GM19397 (cell line): ENCODE data around the gene DAB1.

Experiments used
- ATAC-seq: cut with Tn5 transposase; IDR thresholded peaks from one replicate; pipeline ENCODE4 v1.9.1; 2021; ENCODE audit warnings: mild to moderate bottlenecking, moderate library complexity; ENCODE audit not compliant: unreplicated experiment

Gene DAB1

DNA sequence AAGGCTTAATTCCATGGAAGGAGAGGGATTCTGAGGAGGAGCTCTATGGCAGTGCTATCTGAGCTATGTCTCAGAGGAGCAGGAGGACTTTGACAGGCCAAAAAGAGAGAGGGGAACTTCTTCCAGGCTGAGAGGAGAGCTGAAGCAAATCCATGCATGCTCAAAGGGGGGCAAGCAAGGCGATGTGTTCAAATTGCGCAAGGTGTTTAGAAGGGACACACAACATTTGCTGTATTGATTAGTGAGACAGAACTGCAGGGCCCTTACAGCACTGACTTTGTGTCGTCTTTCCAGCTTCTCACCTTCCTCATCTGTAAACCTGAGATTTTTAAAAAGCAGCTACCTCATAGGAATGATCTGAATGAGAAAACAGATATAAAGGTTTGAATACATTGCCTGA, 145.3 kb downstream of the DAB1 start:
- no peak for ATAC-seq

GRCh38 chr1:57277681-57278080, 146.2 kb downstream of the DAB1 start:
- ATAC-seq: no peak

GRCh38 chr1:57276918-57277317, 146.9 kb downstream of the DAB1 start:
- ATAC-seq: no peak

GRCh38 chr1:57272601-57273000, 151.3 kb downstream of the DAB1 start:
- ATAC-seq: no peak

DNA sequence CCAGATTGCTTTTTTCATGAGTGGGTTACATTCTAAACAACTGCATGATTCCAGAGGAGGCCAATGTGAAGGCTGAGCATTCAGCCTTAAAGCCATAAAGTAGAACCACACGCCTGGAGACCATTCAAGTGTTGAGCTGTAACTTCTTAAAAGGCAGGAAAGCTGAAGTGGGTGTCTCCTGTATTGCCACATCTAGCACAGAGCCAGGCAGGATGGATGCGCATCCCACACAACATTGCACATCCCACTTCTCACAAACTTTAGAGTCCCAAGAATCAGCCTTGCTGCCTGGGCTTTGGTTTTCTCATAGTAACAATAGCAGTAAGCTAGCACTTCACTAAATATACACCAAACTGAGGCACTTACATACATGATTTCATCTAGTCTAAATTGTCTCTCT, 151.7 kb downstream of the DAB1 start:
- ATAC-seq: no peak

GRCh38 chr1:57270927-57271698, 152.7 kb downstream of the DAB1 start:
- ATAC-seq: no peak

DNA sequence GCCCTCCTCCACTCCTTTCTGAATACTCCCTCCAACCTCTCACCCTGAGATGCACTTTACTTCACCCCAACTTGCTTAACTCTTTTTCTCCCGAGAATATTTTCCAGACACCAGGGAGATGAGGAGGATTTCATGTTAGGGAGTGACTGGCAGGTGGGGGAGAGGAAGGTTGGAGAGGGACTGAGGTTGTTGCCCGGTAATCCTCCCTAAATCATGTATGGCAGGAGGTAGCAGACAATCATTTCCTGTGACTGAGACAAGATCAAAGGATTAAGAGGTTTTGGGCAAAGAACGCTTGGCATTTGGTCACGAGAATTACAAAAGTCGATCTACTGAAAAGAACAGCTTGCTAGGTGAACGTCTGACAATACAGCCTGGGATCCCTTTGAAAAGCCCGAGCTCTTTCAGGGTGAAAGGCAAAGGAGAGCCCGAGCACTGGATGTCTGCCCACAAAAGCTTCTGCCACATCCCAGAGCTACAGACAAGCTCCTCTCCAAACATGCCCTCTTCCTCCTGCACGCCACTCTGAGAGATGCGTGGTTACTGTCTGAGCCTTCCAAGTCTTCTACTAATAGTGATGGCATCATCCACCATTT, 154.1 kb downstream of the DAB1 start:
- no peak for ATAC-seq

GRCh38 chr1:57265104-57265503, 158.8 kb downstream of the DAB1 start:
- ATAC-seq: no peak

- no peak for ATAC-seq
Measured at GRCh38 chr1:57262472-57262871, 161.4 kb downstream of the DAB1 start.

DNA sequence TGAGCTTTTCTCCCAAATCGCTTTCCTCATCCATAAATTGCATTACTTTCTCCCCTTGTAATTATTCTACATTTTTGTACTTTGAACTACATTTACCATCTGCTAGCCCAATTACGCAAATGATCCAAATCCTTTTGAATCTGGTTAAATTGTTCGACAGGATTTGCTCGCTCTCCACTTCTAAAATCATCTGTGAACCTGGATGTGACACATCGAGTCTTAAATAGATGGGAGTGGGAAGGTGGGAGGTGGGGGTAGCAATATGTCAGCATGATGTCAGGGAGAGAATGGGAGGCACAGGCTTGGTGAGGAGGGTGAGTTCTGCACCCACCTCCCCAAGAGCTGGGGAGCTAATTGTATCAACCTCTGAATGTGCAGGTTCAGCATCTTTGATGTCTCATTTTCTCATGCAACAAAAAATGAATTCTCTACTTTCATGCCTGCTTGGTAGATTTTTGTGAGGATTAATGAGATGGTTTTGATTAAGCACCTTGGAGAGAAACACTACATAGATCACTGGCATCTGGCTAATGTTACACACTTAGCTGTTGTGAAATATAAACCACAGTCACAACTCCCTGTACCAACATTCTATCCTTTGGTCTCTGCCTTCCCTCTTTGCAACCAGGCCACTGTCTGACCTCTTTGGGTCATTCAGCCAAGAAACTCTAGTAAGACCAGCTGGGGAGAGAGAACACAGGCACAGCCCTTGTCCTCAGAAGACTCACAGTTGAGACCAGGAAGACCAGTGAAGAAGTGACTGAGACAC, 165.1 kb downstream of the DAB1 start:
- no peak for ATAC-seq

GRCh38 chr1:57255945-57256344, 167.9 kb downstream of the DAB1 start:
- no peak for ATAC-seq

DNA sequence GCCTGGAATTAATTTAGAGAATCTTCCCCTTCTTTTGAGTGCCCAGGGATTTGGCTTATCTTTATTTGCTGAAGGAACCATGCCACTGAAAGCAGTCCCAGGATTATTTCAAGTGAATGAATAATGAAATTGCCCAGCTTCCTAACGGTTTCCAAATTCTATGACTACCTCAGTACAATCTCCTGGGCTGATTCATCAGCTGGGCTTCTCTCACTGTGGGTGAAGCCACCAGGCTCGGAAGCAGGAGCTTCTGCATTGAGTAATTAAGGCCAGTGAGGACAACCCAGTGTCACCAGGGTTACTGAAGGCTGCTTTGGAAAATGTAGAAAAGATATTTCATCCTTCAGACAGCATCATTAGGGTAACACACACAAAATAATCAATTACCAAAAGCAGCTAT, 169.8 kb downstream of the DAB1 start:
- no peak for ATAC-seq

GRCh38 chr1:57252597-57253294, 171.1 kb downstream of the DAB1 start:
- ATAC-seq: no peak

DNA sequence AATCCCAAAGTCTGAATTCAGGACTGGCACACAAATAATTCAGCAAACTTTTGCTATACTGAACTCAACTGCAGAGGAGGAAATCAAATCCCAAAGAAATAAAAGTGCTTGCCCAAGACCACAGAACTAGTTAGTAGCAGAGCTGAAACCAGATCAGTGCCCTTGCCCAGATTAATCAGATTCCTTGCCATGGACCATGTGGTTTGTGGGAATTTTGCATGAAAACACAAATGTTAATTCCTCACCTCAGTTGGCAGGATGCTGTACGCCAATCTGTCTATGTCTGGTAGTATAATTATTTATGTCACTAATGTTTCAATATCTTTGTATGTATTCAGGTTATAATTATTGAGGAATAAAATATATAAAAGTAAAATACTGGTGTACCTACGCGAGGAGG, 173.8 kb downstream of the DAB1 start:
- ATAC-seq: no peak

DNA sequence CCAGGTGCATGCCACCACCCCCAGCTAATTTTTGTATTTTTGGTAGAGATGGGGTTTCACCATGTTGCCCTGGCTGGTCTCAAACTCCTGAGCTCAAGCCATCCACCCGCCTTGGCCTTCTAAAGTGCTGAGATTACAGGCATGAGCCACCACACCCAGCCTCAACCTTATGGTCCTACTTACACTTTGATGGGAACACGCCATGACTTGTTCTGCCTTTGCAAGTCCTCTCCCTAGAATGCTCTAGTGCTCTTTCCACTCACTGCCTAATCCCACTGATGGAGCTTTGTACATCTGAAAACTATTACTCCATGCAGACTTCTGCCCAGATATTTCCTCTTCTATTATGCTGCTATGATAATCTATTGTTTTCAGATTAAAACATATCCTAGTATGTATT, 174.3 kb downstream of the DAB1 start:
- ATAC-seq: no peak

- ATAC-seq: no peak
Measured at GRCh38 chr1:57248830-57249229, 175.0 kb downstream of the DAB1 start.

DNA sequence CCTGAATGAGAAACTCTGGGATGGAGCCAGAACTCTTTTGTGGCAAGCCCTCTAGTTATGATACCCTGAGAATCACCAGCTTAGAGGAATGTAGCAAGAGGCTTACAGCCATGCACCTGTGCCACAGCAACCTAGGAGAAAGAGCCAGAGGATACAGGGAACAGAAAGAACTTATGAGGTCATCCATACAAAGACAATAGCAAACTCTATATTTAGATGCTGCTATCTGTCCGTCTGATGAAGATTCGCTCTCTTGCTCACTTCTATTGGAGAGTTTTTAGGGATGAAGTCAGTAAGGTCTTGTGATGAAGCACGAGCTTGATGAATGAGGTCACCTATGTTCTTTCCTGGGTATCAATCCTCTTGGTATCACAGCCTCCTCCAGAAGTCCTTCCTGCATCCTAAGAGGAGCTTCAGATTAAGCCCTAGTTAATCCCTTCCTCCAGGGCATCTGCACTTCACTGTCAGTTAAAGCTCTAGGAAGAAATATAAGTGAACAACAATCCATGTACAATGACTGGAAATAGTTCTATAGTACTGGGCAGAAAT, 185.6 kb downstream of the DAB1 start:
- ATAC-seq: no peak

- no peak for ATAC-seq
Measured at GRCh38 chr1:57235730-57236510, 187.9 kb downstream of the DAB1 start.

GRCh38 chr1:57234459-57234858, 189.4 kb downstream of the DAB1 start:
- ATAC-seq: no peak

DNA sequence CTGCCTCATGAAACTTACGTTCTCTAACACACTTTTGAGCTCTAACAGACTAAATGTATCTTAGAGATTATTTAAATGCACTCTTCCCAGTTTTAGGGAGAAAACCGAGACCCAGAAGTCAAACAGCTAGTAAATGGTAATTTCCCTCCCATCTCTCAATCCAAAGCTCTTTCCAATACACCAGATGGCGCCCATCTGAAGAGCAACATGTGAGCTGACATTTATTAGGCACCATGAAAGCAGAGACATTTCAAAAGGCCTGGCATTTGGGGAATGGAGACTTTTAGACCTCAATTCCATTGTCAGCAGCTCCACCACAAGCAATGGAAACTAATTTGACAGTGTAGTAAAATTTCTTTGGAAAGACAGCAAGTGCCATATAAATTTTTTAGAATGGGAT, 191.4 kb downstream of the DAB1 start:
- no peak for ATAC-seq
